GM21786 (cell line): ENCODE measurements around the gene TTPAL.

ENCODE experiments used
- ATAC-seq: cut with Tn5 transposase; IDR thresholded peaks from one replicate; pipeline ENCODE4 v1.9.1; 2021; ENCODE audit not compliant: unreplicated experiment

TTPAL gene

GRCh38 chr20:44475694-44476560, at the start of gene TTPAL:
Gene TTPAL (plus strand): TSS chr20:44475874. CDS start chr20:44480000, 4,126 bp downstream.
- peak; percentile 89 for ATAC-seq

DNA sequence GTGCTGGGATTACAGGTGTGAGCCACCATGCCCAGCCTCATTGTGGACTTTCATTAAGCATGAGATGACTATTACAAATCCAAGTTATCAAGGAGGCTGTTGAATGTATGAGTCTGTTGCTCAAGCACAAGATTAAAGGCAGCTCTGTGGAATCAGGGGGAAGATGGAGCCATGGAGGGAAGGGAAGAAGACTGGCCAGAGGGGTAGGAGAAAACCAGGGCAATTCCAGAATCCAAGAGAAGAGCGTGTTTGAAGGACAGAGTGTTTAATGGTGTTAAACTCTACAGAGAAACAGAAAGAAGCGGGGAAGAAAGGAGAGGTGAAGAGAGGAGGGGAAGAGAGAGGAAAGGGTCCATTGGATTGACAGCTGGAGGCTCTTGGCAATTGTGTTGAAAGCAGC, 49.8 kb upstream of the TTPAL start:
- no peak for ATAC-seq

GRCh38 chr20:44426879-44427790, 48.5 kb upstream of the TTPAL start:
- ATAC-seq = no peak

- ATAC-seq = no peak
Observed at GRCh38 chr20:44427804-44428173, 47.9 kb upstream of the TTPAL start.

GRCh38 chr20:44428174-44429016, 47.3 kb upstream of the TTPAL start:
- no peak for ATAC-seq

GRCh38 chr20:44429017-44429339, 46.7 kb upstream of the TTPAL start:
- ATAC-seq = no peak

DNA sequence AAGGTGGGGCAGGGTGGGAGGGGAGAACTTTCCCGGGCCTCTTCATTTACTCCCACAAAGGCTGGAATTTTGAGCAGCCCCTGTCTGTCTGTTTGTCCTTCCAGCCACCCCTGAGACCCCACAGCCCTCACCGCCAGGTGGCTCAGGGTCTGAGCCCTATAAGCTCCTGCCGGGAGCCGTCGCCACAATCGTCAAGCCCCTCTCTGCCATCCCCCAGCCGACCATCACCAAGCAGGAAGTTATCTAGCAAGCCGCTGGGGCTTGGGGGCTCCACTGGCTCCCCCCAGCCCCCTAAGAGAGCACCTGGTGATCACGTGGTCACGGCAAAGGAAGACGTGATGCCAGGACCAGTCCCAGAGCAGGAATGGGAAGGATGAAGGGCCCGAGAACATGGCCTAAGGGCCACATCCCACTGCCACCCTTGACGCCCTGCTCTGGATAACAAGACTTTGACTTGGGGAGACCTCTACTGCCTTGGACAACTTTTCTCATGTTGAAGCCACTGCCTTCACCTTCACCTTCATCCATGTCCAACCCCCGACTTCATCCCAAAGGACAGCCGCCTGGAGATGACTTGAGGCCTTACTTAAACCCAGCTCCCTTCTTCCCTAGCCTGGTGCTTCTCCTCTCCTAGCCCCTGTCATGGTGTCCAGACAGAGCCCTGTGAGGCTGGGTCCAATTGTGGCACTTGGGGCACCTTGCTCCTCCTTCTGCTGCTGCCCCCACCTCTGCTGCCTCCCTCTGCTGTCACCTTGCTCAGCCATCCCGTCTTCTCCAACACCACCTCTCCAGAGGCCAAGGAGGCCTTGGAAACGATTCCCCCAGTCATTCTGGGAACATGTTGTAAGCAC, 46.0 kb upstream of the TTPAL start:
- no peak for ATAC-seq

DNA sequence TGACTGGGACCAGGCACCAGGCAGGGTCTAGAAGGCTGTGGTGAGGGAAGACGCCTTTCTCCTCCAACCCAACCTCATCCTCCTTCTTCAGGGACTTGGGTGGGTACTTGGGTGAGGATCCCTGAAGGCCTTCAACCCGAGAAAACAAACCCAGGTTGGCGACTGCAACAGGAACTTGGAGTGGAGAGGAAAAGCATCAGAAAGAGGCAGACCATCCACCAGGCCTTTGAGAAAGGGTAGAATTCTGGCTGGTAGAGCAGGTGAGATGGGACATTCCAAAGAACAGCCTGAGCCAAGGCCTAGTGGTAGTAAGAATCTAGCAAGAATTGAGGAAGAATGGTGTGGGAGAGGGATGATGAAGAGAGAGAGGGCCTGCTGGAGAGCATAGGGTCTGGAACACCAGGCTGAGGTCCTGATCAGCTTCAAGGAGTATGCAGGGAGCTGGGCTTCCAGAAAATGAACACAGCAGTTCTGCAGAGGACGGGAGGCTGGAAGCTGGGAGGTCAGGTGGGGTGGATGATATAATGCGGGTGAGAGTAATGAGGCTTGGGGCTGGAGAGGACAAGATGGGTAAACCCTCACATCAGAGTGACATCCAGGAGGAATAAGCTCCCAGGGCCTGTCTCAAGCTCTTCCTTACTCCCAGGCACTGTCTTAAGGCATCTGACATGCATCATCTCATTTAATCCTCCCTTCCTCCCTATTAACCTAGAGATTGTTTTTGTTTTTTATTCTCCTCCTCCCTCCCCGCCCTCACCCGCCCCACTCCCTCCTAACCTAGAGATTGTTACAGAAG, 45.2 kb upstream of the TTPAL start:
- no peak for ATAC-seq

DNA sequence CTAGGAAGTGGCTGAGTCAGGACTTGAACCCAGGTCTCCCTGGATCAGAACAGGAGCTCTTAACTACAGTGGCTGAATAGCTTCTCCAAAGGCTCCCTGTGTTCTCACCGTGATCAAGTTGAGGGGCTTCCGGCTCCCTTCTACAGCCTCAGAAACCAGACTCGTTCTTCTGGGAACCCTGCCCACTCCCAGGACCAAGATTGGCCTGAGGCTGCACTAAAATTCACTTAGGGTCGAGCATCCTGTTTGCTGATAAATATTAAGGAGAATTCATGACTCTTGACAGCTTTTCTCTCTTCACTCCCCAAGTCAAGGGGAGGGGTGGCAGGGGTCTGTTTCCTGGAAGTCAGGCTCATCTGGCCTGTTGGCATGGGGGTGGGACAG, 44.6 kb upstream of the TTPAL start:
- no peak for ATAC-seq

GRCh38 chr20:44431502-44432234, 44.0 kb upstream of the TTPAL start:
- no peak for ATAC-seq

GRCh38 chr20:44432618-44433577, 42.8 kb upstream of the TTPAL start:
- no peak for ATAC-seq

- no peak for ATAC-seq
Observed at GRCh38 chr20:44433751-44434538, 41.7 kb upstream of the TTPAL start.

GRCh38 chr20:44435630-44436335, 39.9 kb upstream of the TTPAL start:
- no peak for ATAC-seq

DNA sequence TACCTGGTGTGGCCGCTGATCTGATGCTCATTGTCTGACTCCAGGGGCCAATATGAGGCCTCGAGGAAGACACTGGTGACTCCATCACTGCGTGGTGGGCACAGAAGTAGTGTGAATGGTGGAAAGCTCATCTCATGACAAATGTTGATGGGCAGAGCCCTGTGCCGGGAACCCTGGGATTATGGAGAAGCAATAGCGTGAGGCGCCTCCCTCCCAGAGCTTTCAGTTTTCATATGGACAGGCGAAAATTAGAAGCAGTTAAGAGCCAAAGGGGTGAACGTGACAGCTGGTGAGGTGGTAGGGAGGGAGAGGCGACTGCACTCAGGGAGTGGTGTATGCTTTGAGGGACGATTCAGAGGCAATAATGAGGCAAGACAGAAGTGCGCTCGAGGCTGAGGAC, 39.3 kb upstream of the TTPAL start:
- ATAC-seq = no peak

DNA sequence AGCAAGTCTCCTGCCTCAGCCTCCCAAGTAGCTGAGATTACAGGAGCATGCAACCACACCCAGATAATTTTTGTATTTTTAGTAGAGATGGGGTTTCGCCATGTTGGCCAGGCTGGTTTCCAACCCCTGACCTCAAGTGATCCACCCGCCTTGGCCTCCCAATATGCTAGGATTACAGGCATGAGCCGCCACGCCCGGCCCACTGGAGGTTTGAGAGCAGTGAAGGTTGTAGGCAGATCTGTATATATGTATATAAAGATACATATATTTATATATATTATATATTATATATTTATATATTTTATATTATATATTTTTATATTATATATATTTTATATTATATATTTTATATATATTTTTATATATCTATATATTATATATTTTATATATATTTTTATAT, 38.2 kb upstream of the TTPAL start:
- ATAC-seq = no peak

DNA sequence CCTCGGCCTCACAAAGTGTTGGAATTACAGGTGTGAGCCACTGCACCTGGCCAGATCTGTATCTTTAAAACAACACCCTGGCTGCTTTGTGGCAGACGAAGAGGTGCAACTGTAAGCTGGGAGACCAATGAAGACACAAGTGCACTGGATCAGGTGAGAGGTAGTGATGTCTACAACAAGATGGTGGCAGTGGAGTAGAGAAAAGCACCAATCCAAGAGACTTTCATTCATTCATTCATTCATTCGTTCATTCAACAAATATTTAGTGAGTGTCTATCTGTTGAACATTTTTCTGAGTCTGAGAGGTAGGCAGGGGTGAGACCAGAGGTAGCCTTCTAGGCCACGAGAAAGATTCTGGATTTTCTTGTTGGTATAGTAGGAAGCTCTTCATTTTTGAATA, 36.9 kb upstream of the TTPAL start:
- no peak for ATAC-seq
